BJ (cell line): ENCODE data around the gene OR10H2. TPM values are rescaled to one million over a fixed set of nuclear protein-coding genes. Genes with fewer than 3 reads are reported as not detected.

Experiments used
- CTCF ChIA-PET: fragments of 350-600 bp; formaldehyde crosslinking; extraction: SDS; loops from one replicate; lab custom pipeline; 2021; ENCODE audit warnings: antibody characterized with exemption, inconsistent platforms; lab: Yijun Ruan, JAX
- POLR2A ChIA-PET: fragments of 300-600 bp; sonication (Branson Sonifier 250); formaldehyde crosslinking; extraction: SDS; loops from one replicate; lab custom pipeline; 2021; ENCODE audit warnings: antibody characterized with exemption; lab: Charles Lee
- DNase-seq: peaks from one replicate; pipeline ENCODE4 v3.0.0-alpha.2; 2011; ENCODE audit warnings: low read depth
- H3K27me3 ChIP-seq: 2 replicates; pipeline ENCODE4 v1.6.0; 2011; ENCODE audit warnings: low read length; ENCODE audit not compliant: control insufficient read depth, insufficient read depth
- H3K36me3 ChIP-seq: 2 replicates; pipeline ENCODE4 v1.5.1; 2011; ENCODE audit warnings: low read length; ENCODE audit not compliant: control insufficient read depth, insufficient read depth
- H3K4me3 ChIP-seq: 2 replicates; pipeline ENCODE4 v1.5.1; 2011; ENCODE audit warnings: low read depth, mild to moderate bottlenecking, control low read depth, low read length
- CTCF ChIP-seq: IDR thresholded peaks from 2 replicates; pipeline ENCODE4 v1.5.1; 2011; ENCODE audit warnings: low read depth, mild to moderate bottlenecking, control low read depth, inconsistent platforms, low read length, moderate library complexity; ENCODE audit not compliant: insufficient read depth
- polyA plus RNA-seq: library from polyadenylated mRNA; depleted of rRNA; stranded (reverse); fragments of >200 nt; gene quantifications from 2 replicates; pipeline ENCODE4 v1.2.3, GENCODE V29; 2011

Gene OR10H2
- polyA plus RNA-seq, 1 experiment: not detected

- Histone ChIP-seq H3K36me3 (no peaks in the 10 kb centered on the region), H3K4me3 (no peak overlapping the region), H3K27me3 (no peaks in the 10 kb centered on the region)
- ChIA-PET POLR2A (no interaction called here), CTCF (no interaction called here)
- TF ChIP-seq CTCF: no peak
- no peak for DNase-seq
Observed at GRCh38 chr19:15732388-15732787, 4.6 kb downstream of the OR10H2 start.

- DNase-seq: no peak
- POLR2A ChIA-PET: no interaction called here
- Histone ChIP-seq H3K27me3 (no peaks in the 10 kb centered on the region), H3K36me3 (no peaks in the 10 kb centered on the region), H3K4me3 (no peak overlapping the region)
- TF ChIP-seq CTCF: no peak
- CTCF ChIA-PET: no interaction called here
Observed at GRCh38 chr19:15733895-15734294, 6.1 kb downstream of the OR10H2 start.

GRCh38 chr19:15737722-15738121 lies 9.9 kb downstream of the OR10H2 start, which contains the start of gene OR10H3:
Gene OR10H3 (plus strand): TSS chr19:15737985. CDS start chr19:15741393, 3,408 bp downstream.
- Histone ChIP-seq H3K4me3 (no peak within 1 kb of the TSS), H3K27me3 (no peaks in the 10 kb centered on the region), H3K36me3 (no peaks in the 10 kb centered on the region)
- POLR2A ChIA-PET: no interaction called here
- TF ChIP-seq CTCF: no peak
- DNase-seq: no peak
- CTCF ChIA-PET: no interaction called here

GRCh38 chr19:15740785-15741184 lies 13.0 kb downstream of the OR10H2 start:
- TF ChIP-seq CTCF: no peak
- no peak overlapping the region for H3K4me3 ChIP-seq
- DNase-seq: no peak
- no peaks in the 10 kb centered on the region for H3K36me3 ChIP-seq
- ChIA-PET CTCF (no interaction called here), POLR2A (no interaction called here)
- no peaks in the 10 kb centered on the region for H3K27me3 ChIP-seq

- TF ChIP-seq CTCF: no peak
- no peaks in the 10 kb centered on the region for H3K27me3 ChIP-seq
- no peaks in the 10 kb centered on the region for H3K36me3 ChIP-seq
- DNase-seq: no peak
- CTCF ChIA-PET: no interaction called here
- H3K4me3 ChIP-seq: no peak overlapping the region
- POLR2A ChIA-PET: no interaction called here
Observed at GRCh38 chr19:15748239-15748638, 20.4 kb downstream of the OR10H2 start.
